Neural progenitor cell (in vitro differentiated cells): ENCODE data around the gene SDF4.

Experiments used
- EZH2 ChIP-seq: fragments of 200-600 bp; sonication (generic); IDR thresholded peaks from 2 replicates; pipeline ENCODE4 v1.6.1; 2017; ENCODE audit warnings: antibody characterized with exemption, mild to moderate bottlenecking, moderate library complexity
- TF ChIP-seq, protein P1 (sequence below): fragments of 200-600 bp; sonication (generic); IDR thresholded peaks from 2 replicates; pipeline ENCODE4 v1.5.1; 2017; ENCODE audit warnings: antibody characterized with exemption, mild to moderate bottlenecking

DNA sequence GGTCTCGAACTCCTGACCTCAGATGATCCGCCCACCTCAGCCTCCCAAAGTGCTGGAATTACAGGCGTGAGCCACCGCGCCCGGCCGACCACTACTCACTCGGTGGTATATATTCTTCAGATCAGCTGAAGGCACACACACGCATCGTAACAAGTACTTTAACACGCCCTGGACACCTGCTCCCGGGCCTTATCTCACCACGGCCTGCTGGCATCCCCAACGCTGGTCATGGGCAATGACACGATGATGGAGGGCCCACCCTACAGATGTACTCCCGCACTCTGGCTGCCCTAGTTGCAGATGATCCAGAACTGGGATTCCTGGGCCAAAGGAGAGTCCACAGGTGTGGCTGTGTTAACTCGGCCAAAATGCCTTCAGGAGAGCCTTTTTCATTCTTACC is 30.3 kb upstream of the SDF4 start:
- TF ChIP-seq, protein P1, sequence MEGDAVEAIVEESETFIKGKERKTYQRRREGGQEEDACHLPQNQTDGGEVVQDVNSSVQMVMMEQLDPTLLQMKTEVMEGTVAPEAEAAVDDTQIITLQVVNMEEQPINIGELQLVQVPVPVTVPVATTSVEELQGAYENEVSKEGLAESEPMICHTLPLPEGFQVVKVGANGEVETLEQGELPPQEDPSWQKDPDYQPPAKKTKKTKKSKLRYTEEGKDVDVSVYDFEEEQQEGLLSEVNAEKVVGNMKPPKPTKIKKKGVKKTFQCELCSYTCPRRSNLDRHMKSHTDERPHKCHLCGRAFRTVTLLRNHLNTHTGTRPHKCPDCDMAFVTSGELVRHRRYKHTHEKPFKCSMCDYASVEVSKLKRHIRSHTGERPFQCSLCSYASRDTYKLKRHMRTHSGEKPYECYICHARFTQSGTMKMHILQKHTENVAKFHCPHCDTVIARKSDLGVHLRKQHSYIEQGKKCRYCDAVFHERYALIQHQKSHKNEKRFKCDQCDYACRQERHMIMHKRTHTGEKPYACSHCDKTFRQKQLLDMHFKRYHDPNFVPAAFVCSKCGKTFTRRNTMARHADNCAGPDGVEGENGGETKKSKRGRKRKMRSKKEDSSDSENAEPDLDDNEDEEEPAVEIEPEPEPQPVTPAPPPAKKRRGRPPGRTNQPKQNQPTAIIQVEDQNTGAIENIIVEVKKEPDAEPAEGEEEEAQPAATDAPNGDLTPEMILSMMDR: no peak
- TF ChIP-seq EZH2: no peak
